ENCODE data around the gene PSMD14. TPM values are rescaled to one million over a fixed set of nuclear protein-coding genes. Genes with fewer than 3 reads are reported as not detected.

The PSMD14 gene
- total RNA-seq = 73.2 and 86.0 TPM in 2 replicates

GRCh38 chr2:161308178-161308955 lies at the start of gene PSMD14:
PSMD14 (plus strand) TSS chr2:161308425; CDS start chr2:161318826, 10,401 bp downstream.

DNA sequence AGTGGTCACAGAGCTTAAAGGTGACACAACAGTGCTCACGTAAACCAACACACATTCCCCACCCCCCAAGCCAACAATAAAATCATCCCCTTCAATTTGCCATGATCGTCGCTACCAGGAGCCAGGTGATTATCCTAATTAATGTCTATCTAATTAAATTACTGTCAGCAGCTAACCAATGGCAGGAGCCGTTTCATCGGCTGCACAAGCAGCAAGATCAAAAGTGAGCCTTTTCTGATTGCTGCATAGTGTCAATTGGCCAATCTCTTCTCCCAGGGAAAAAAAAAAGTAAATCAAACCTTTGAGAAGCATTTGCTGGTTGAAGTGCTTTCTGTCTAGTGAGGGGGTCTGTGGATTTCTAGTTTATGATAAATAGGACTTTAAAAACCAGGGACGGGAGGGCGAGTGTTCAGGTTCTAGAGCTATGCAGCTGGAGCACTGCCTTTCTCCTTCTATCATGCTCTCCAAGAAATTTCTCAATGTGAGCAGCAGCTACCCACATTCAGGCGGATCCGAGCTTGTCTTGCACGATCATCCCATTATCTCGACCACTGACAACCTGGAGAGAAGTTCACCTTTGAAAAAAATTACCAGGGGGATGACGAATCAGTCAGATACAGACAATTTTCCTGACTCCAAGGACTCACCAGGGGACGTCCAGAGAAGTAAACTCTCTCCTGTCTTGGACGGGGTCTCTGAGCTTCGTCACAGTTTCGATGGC lies 107.9 kb downstream of the PSMD14 start, which contains the start of gene TBR1:
TBR1 (plus strand) TSS at position 311 of the 721 bp plus-strand sequence; CDS start at position 425, 114 bp downstream.

Other genes starting within 250 kb of the PSMD14 start
- gene TANK, start 148.0 kb upstream of the PSMD14 start, total RNA-seq = 62.7 and 70.0 TPM in 2 replicates
- under 0.01 TPM in 1 of 2 replicates, not detected in the other for gene TBR1, start 107.9 kb downstream of the PSMD14 start, total RNA-seq

All from aortic smooth muscle cell (primary cell).